ENCODE results near the gene EFCAB6. TPM values are rescaled to one million over a fixed set of nuclear protein-coding genes. Genes with fewer than 3 reads are reported as not detected.

Gene EFCAB6
- total RNA-seq, 1 donor = 0.86 TPM

DNA sequence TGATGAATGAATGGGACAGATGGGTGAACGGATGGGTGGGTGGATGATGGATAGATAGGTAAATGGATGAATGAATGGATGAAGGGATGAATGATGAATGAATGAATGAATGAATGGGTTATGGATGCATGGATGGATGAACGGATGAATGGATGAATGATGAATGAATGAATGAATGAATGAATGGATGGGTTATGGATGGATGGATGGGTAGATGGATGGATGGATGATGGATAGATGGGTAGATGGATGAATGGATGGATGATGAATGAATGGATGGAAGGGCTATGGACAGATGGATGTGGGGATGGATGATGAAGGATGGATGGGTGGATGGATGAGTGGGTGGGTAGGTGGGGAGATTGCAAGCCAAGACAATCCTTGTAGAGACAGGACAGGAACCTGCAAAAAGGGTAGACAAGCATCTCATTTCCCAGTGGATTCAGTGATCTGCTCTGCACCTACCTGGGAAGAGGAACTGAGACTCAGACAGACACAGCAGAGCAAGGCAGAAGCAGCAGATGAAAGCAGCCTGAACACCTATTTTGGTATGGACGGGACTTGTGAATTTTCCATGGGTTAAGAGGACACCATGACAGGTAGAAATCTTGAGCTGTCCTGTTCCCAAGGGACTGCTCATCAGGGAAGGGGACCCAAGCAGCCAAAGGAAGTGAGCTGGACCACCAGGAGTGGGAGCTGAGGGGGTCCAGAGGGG is 68.0 kb downstream of the EFCAB6 start:
- no peak overlapping the region for H3K4me3 ChIP-seq (ENCODE audit: low read depth, low read length)
- TF ChIP-seq, protein P1, sequence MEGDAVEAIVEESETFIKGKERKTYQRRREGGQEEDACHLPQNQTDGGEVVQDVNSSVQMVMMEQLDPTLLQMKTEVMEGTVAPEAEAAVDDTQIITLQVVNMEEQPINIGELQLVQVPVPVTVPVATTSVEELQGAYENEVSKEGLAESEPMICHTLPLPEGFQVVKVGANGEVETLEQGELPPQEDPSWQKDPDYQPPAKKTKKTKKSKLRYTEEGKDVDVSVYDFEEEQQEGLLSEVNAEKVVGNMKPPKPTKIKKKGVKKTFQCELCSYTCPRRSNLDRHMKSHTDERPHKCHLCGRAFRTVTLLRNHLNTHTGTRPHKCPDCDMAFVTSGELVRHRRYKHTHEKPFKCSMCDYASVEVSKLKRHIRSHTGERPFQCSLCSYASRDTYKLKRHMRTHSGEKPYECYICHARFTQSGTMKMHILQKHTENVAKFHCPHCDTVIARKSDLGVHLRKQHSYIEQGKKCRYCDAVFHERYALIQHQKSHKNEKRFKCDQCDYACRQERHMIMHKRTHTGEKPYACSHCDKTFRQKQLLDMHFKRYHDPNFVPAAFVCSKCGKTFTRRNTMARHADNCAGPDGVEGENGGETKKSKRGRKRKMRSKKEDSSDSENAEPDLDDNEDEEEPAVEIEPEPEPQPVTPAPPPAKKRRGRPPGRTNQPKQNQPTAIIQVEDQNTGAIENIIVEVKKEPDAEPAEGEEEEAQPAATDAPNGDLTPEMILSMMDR (IDR thresholded peaks at IDR 0.05; ENCODE audit: insufficient read depth, low read depth, low read length) = no peak
- DNase-seq (ENCODE audit: low read depth) = no peak

DNA sequence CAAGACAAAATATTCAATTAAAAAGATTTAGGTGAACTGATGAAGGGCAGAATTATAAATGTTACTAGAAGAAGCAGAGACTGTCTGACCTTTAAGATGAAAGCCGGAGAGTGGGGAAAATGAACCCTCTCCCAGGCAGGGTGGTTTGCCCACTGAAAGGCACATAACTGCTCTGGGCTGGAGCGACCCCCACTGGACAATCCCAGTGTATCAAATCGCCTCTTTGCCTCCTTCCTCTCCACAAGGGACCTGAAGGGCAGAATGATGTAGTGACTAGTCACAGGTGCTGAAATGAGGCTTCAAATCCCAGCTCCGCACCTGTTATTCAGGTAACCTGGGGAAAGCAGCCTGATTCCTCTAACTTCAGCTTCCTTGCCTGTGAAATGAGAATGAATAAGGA is 69.0 kb downstream of the EFCAB6 start:
- TF ChIP-seq, protein P1 (IDR thresholded peaks at IDR 0.05; ENCODE audit: insufficient read depth, low read depth, low read length) = no peak
- DNase-seq (ENCODE audit: low read depth) = no peak
- no peak overlapping the region for H3K4me3 ChIP-seq (ENCODE audit: low read depth, low read length)

DNA sequence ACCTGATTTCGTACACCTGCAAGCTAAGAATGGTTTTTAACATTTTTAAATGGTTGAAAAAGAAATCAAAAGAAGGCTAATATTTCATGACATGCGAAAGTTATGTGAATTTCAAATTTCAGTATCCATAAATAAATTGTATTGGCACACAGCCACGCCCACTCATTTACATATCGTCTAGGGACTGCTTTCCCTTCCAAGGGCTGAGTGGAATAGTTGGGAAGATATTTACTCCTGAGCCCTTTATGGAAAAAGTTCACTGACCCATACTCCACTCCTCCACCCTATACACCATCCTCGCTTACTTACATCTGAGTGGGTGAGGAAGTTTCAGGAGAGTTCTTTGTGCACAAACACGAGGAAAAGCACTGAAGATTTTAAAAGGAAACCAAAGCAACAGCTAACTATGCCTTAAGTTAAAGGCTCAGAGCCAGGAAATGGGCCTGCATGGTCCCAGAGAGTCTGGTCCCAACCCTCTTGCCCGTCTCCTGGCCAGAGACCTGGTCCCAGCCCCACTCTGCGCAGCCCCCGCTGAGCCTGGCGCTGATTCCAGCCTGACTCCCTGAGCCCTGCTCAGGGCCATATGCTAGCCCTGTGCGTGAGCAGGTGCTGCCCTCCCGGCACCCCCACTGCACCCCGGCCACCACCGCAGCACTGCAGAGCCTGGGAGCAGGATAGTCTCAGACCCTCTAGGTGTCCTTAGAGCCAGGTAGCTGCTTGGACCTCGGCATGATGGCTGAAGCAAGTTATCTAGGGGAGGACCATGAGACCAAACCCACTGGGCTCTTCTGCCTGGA is 69.8 kb downstream of the EFCAB6 start:
- DNase-seq (ENCODE audit: low read depth) = no peak
- TF ChIP-seq, protein P1 (IDR thresholded peaks at IDR 0.05; ENCODE audit: insufficient read depth, low read depth, low read length) = no peak

DNA sequence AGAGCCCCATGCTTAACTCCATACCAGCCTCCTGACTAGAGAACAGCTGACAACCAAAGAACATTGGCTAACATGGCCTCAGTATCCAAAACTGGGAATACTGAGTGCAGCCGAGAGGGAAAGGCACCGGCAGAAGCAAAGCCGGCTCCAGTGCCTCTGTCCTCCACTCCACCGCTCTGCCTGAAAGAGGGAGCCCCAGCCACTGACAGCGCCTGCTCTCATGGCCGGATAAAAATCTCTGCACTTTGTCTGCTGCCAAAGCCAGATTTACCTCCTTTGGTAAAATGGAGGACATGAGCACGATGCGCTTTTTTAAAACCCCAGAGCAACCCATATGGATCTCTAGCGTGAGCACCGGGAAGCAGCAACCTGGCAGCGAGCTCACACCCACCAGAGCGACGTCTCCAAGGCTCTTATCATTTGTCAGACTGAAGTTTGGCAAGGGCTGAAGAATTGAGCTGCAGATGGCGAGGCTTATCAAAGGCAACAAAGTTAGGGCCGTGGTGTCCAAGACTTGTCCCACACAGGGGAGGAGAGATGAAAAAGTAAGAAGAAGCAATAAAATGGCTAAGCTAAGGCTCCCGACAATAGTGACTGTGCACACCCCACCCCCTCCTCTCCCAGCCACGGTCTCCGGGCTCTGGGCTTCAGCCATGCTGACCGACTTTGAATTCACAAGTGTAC is 71.4 kb downstream of the EFCAB6 start:
- H3K4me3 ChIP-seq (ENCODE audit: low read depth, low read length) = no peak overlapping the region
- DNase-seq (ENCODE audit: low read depth) = no peak
- TF ChIP-seq, protein P1 (IDR thresholded peaks at IDR 0.05; ENCODE audit: insufficient read depth, low read depth, low read length) = no peak

More for the DNA sequence above, 69.8 kb downstream of the EFCAB6 start:
- H3K4me3 ChIP-seq (ENCODE audit: low read depth, low read length) = no peak overlapping the region

DNA sequence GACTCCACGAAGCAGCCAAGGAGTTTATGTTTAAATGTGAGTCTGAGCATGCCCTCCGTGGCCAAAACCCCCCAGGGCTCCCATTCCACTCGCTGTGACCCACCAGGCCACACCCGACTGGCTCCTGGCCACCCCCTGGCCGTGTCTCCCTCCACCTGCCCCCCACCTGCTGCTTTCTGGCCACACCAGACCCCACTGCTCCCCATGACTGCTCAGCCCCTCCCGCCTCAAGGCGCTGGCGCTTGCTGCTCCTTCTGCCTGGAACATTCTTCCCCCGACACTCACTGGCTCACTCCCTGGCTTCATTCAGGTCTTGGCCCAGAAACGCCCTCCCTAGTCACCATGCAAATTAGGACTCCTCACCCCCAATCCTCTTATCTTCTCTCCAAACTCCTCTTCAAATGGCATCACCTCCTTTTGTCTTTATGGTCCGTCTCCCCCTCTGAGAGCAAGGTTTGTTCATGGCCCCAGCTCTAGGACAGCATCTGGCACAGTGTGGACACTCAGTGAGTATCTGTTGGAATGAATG is 72.2 kb downstream of the EFCAB6 start:
- TF ChIP-seq, protein P1 (IDR thresholded peaks at IDR 0.05; ENCODE audit: insufficient read depth, low read depth, low read length) = no peak
- H3K4me3 ChIP-seq (ENCODE audit: low read depth, low read length) = no peak overlapping the region
- no peak for DNase-seq (ENCODE audit: low read depth)

DNA sequence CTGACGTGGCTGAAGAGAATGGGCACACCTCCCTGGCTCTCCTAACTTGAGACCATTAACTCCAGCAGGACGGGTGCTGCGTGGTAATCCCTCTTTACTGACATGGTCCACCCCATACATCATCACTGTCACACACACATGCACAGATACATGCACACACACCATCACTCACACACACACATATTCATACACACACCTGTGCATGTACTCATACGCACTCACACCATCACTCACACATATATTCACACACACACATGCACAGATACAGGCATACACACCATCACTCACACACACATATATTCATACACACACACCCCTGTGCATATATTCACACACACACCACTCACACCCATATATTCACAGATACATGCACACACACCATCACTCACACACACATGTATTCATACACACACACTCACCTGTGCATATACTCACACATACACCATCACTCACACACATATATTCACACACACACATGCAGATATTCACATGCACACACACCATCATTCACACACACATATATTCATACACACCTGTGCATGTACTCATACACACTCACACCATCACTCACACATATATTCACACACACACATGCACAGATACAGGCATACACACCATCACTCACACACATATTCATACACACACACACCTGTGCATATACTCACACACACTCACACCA is 74.8 kb downstream of the EFCAB6 start:
- no peak for DNase-seq (ENCODE audit: low read depth)
- no peak overlapping the region for H3K4me3 ChIP-seq (ENCODE audit: low read depth, low read length)
- TF ChIP-seq, protein P1 (IDR thresholded peaks at IDR 0.05; ENCODE audit: insufficient read depth, low read depth, low read length) = no peak

All from fibroblast of villous mesenchyme (primary cell).